Measurements from ENCODE around the gene PRKG1.

The PRKG1 gene

GRCh38 chr10:51608211-51608610, 533.9 kb downstream of the PRKG1 start:
- no peak for DNase-seq

- DNase-seq, result no peak
Measured at GRCh38 chr10:51615764-51616298, 541.5 kb downstream of the PRKG1 start.

GRCh38 chr10:51617576-51618235, 543.4 kb downstream of the PRKG1 start:
- no peak for DNase-seq

- DNase-seq, result no peak
Measured at GRCh38 chr10:51619365-51619764, 545.1 kb downstream of the PRKG1 start.

- no peak for DNase-seq
Measured at GRCh38 chr10:51620131-51620530, 545.8 kb downstream of the PRKG1 start.

- no peak for DNase-seq
Measured at GRCh38 chr10:51624013-51624412, 549.7 kb downstream of the PRKG1 start.

- no peak for DNase-seq
Measured at GRCh38 chr10:51629934-51630639, 555.8 kb downstream of the PRKG1 start.

- DNase-seq, result no peak
Measured at GRCh38 chr10:51630640-51631005, 556.3 kb downstream of the PRKG1 start.

- no peak for DNase-seq
Measured at GRCh38 chr10:51635436-51635835, 561.1 kb downstream of the PRKG1 start.

- DNase-seq, result no peak
Measured at GRCh38 chr10:51638211-51638610, 563.9 kb downstream of the PRKG1 start.

- no peak for DNase-seq
Measured at GRCh38 chr10:51638737-51639136, 564.5 kb downstream of the PRKG1 start.

- DNase-seq, result no peak
Measured at GRCh38 chr10:51640120-51640819, 566.0 kb downstream of the PRKG1 start.

- no peak for DNase-seq
Measured at GRCh38 chr10:51642581-51642980, 568.3 kb downstream of the PRKG1 start.

- DNase-seq, result no peak
Measured at GRCh38 chr10:51643734-51644133, 569.4 kb downstream of the PRKG1 start.

GRCh38 chr10:51649064-51649463, 574.8 kb downstream of the PRKG1 start:
- no peak for DNase-seq

GRCh38 chr10:51651063-51651462, 576.8 kb downstream of the PRKG1 start:
- DNase-seq, result no peak

- no peak for DNase-seq
Measured at GRCh38 chr10:51653025-51653424, 578.7 kb downstream of the PRKG1 start.

GRCh38 chr10:51654918-51655317, 580.6 kb downstream of the PRKG1 start:
- no peak for DNase-seq

GRCh38 chr10:51656503-51656902, 582.2 kb downstream of the PRKG1 start:
- DNase-seq, result no peak

GRCh38 chr10:51658000-51658399, 583.7 kb downstream of the PRKG1 start:
- no peak for DNase-seq

GRCh38 chr10:51659344-51659743, 585.1 kb downstream of the PRKG1 start:
- no peak for DNase-seq

GRCh38 chr10:51663086-51663485, 588.8 kb downstream of the PRKG1 start:
- DNase-seq, result no peak

GRCh38 chr10:51666456-51666855, 592.2 kb downstream of the PRKG1 start:
- no peak for DNase-seq

All from effector CD4-positive, alpha-beta T cell (primary cell).